Suppressor macrophage treated with lipopolysaccharide for 4 hours (primary cell): Measurements from ENCODE around the gene FBN3.
"Not testable (repeated sequence)": the region's sequence is repeated elsewhere in the genome, so short reads cannot be mapped to it uniquely, and the experiment has no call there.

Experiments
- DNase-seq: peaks from one replicate; pipeline ENCODE4 v3.0.0-alpha.2; 2020

The FBN3 gene

DNA sequence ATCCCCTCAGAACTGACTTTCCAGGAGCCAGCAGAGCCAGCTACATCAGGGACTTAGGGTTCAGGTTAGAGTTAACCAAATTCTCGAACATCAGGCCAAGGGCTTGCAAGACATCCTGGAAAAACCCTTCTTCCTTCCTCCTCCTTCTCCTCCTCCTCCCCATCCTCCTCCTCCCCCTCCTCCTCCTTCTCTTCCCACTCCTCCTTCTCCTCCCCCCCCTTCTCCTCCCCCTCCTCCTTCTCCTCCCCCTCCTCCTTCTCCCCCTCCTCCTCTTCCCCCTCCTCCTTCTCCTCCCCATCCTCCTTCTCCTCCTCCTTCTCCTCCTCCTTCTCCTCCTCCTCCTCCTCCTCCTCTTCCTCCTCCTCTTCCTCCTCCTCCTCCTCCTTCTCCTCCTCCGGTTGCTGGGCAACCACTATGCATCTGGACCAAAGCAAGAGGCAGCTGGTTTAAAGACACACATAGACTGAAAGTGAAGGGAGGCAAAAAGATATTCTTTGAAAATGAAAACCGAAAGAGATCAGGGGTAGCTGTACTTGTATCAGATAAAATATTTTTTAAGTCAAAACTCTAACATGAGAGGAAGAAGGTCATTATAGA is 102.7 kb downstream of the FBN3 start:
- no peak for DNase-seq

GRCh38 chr19:8045872-8046568 is 103.4 kb downstream of the FBN3 start:
- no peak for DNase-seq

DNA sequence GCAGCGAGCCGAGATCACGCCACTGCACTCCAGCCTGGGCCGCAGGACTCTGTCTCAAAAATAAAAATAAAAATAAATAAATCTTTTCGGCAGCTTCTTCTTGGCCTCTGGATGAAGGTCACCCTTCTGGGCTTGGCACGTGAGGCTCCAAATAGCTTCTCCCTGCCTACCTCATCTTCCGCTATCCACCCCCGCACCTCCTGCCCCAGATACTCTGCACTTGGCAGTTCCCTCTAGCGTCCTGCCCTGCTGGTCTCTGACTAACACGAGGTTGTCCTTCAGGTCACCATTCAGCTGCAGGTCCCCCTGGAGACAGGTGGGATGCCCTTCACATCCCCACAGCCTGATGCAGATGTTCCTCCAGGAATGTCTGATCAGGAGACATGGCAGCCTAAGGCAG is 105.4 kb downstream of the FBN3 start:
- no peak for DNase-seq

DNA sequence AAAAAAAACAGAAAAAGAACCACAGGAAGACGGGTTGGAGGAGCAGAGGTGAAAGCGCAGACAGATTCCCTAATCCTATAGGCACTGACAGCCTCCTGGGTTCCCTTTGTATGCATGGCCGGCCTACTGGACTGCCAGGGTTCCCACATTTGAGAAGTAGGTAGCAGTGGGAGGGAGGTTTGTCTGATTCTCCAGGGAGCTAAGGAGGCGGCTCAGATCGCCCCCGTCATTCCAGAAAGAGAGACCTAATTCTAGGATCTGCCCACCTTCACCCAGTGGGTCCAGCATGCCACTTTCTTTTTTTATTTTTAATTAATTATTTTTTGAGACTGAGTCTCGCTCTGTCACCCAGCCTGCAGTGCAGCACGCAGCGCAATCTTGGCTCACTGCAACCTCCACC is 106.5 kb downstream of the FBN3 start:
- DNase-seq = no peak

- DNase-seq = no peak
Observed at GRCh38 chr19:8041531-8041931, 107.9 kb downstream of the FBN3 start.

GRCh38 chr19:8039231-8039630 is 110.2 kb downstream of the FBN3 start:
- DNase-seq = no peak

GRCh38 chr19:8038815-8039214 is 110.6 kb downstream of the FBN3 start:
- no peak for DNase-seq

DNA sequence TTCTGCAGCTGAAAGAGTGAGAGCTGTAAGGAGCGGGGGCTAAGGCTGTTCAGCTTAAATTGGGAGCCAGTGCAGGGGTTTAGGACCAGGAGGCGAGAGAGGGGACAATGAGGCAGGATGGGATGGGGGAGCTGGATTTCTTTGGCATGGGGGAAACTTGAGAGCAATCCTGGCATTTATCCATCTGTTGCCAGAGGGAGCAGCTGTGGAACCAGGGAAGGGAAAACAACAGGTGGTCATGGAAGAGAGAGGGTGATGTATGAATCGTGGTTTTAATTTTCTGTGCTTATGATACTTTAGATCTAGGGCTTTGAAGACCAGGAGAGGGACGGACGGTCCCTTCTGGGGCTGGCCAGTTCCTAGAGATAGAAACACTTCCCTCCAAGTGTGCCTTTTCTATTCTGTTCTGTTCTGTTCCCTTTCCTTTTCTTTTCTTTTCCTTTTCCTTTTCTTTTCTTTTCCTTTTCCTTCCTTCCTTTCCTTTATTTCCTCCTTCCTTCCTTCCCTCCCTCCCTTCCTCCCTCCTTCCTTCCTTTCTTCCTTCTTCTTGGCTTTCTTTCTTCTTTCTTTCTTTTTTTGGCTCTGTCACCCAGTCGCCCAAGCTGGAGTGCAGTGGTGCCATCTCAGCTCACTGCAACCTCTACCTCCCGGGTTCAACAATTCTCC is 112.8 kb downstream of the FBN3 start:
- no peak for DNase-seq

DNA sequence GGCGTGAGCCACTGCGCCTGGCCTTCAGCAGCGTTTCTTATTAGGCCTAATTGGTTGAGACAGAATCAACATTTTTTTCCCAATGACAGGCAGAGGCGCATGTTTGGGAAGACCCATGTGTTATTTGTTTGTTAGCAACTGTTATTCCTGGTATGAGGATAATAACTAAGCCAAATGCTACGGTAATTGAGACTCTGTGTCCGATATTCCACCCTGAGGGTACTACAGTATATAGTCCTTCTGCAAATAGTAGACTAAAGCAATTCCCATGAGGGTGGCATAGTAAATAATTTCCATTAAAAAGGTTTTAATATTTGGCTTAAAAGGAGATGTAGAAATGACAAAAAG is 115.2 kb downstream of the FBN3 start:
- no peak for DNase-seq

DNA sequence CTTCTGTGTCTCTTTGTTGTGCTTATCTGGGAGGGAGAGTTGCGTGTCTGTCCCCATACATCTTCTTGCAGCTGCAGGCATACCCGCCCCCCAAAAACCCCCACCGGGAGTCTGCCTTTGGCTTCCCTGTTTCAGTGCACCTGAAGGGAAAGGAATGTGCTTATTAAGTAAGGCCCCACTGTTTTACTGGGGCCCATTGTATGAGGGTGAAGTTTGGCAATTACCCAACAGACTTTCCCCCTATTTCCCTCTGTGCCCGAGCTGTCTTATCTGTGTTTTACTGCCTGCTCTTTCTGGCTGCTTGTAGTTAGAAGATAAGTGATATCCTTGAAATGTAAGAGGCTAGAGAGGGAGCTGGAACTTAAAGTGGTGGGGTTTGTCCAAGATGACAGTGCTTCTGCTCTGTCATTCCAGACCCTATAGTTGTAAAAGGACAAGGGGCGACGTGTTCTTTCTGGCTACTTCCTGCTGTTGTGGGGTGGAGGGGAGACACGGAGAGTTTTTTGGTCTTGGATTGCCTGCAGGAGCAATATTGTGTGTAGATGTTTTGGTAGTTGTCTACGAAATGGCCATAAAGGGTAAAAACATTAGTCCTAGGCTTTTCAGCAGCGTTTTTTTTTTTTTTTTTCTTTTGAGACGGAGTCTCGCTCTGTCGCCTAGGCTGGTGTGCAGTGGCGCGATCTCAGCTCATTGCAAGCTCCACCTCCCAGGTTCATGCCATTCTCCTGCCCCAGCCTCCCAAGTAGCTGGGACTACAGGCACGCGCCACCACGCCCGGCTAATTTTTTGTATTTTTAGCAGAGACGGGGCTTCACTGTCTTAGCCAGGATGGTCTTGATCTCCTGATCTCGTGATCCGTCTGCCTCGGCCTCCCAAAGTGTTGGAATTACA is 115.9 kb downstream of the FBN3 start:
- DNase-seq = not testable (repeated sequence)

DNA sequence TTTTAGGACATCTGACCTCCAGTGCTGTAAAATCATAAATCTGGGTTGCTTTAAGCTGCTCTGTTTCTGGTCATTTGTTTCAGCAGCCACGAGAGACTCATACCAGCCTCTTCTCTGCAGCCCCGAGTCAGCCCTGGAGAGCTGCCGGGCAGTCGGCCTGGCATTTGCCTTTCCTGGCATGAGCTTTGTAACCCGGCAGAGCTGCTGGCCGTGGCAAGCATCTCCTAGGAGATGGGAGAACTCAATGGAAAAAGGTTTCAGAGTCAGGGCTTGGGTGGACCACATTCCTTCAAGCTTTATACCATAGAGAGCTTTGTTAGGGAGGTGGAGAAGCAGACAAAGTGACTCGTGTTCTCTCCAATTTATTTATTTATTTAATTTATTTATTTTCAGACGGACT is 118.4 kb downstream of the FBN3 start:
- no peak for DNase-seq

GRCh38 chr19:8028951-8029491 is 120.4 kb downstream of the FBN3 start:
- no peak for DNase-seq

- DNase-seq = no peak
Observed at GRCh38 chr19:8025316-8025715, 124.1 kb downstream of the FBN3 start.

GRCh38 chr19:8024256-8024655 is 125.1 kb downstream of the FBN3 start:
- DNase-seq = not testable (repeated sequence)

GRCh38 chr19:8023371-8023770 is 126.0 kb downstream of the FBN3 start:
- no peak for DNase-seq

DNA sequence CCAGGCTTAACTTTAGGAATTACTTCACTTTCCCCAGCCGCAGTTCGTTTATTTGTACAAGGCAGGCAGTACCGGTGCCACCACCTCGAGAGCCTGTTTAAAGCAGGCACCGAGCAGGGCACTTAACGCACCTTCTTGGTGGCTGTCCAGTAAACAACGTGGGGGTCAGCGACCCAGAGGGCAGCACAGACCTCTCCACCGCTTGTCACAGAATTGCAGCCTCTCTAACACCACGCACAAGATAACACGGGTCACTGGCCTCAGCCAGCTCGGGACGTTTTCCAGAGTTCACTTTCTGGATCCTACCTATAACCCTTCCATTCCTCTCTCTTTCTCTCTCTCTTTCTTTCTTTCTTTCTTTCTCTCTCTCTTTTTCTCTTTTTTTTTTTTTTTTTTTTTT is 127.1 kb downstream of the FBN3 start:
- DNase-seq = no peak

GRCh38 chr19:8021374-8021773 is 128.0 kb downstream of the FBN3 start:
- no peak for DNase-seq

DNA sequence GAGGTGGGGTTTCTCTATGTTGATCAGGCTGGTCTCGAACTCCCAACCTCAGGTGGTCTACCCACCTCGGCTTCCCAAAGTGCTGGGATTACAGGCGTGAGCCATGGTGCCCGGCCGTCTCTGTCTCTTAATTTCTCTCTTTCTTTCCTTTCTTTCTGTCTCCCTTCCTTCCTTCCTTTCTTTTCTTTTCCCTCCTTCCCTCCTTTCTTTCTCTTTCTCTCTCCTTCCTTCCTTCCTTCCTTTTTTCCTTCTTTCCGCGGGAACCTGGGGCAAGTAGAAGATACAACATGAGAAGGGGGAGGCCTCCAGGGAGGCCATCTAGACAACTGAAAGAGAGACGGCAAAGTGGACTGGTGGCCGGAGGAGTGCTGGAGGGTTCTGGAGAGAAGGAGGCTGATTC is 128.7 kb downstream of the FBN3 start:
- DNase-seq = no peak

DNA sequence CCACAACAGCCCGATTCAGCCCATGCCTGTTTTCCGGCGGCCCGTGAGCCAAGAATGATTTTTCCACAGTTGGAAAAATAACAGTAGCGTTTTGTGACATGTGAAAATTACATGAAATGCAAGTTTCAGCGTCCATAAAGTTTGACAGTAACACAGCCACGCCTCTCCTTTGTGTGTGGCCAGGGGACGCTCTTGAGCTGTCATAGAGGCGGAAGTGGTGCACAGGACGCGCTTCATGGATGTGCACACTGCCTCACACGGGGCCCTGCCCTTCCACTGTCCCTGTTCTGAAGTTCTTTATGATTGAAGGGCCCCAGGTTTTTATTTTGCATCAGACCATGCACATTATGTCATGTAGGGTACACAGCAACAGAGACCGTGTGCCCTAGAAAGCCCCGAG is 131.6 kb downstream of the FBN3 start:
- DNase-seq = peak; percentile 39
